ENCODE data around the gene NLGN4Y.

DNA sequence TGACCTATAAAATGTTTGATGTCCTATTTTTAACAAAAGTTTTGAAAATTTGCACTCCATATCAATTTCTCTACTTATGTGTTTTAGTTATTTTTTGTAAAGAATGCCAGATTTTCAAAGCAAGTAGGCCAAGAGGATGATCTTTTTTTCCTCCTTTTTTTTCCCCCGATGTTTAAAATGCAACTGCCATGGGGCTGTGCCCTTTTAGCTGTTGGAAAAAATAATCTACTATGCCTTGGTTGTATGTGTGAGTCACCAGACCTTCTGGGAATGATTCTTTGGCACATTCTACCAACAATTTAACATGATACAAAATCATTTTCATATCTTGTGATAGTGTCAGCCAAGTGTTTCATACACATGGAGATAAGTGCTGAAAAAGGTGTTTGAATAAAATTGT is 217.3 kb downstream of the NLGN4Y start:
- no peak for TF ChIP-seq CTCF (IDR thresholded peaks at IDR 0.05)
- TF ChIP-seq SIN3A (IDR thresholded peaks at IDR 0.05; ENCODE audit: borderline replicate concordance, insufficient read depth, low read depth, low read length), result no peak
- no peak for TF ChIP-seq POLR2AphosphoS5 (IDR thresholded peaks at IDR 0.05; ENCODE audit: low read depth, low read length)
